ENCODE measurements around the gene H6PD.

Gene H6PD

DNA sequence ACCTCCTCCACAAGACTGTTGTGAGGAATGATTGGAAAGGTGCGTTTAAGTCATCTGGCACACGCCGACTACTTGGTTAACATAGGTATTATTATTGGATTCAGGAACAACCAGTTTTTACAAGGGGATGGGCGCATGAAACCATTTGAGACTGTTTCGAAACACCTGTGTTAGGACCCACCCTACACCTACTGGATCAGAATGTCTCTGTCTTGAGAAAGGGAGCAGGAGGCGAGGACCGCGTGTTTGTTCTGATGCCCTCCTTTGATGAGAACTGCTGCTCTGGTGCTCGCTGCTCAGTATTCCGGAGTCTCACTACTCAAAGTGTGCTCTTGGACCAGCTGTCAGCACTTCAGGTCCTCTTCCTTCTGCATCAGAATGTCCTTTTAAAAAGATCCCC, 7.3 kb downstream of the H6PD start (continued):
- TF ChIP-seq PRDM2 (tag by site-specific recombination; IDR thresholded peaks at IDR 0.05; ENCODE audit: borderline replicate concordance) (no peak), ZNF169 (tag by site-specific recombination; IDR thresholded peaks at IDR 0.05) (no peak), ZNF530 (tag by site-specific recombination; IDR thresholded peaks at IDR 0.05; ENCODE audit: low read depth) (no peak), ZNF292 (tag by site-specific recombination; IDR thresholded peaks at IDR 0.05; ENCODE audit: borderline replicate concordance, low read depth) (no peak), PATZ1 (tag by site-specific recombination; IDR thresholded peaks at IDR 0.05) (no peak), ZSCAN23 (tag by site-specific recombination; IDR thresholded peaks at IDR 0.05) (no peak)

DNA sequence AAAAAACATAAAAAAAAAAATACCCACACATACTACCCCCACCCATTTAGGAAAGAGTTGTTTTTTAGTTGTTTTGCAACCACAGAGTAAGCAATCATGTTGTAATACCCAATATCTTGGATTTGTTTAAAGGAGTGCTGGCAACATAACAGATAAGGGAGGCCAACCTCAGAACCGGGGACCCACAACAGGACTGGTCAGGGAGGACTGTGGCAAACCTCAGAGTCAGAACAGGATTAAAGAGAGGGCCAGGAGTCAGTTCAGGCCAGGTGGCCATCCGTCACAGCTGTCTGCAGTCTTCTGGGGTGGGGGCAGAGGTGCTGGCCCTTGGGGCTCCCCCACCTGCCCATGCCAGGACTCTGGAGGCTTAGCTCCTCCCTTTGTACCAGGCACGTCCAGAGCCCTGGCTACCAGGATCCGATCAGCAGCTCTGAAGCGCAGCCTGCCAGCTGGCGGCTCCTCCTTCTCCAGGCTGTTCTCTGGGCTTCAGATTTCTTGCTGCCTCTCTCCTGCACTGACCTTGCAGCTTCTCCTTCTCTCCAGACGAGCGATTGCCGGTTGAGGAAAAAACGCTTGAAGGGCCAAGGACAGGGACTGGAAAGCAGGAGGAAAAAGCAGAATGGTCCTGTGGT, 7.9 kb downstream of the H6PD start:
- H3K27ac ChIP-seq (ENCODE audit: extremely low read depth, low read depth, low read length) = no peak overlapping the region
- TF ChIP-seq ZXDB (tag by site-specific recombination; IDR thresholded peaks at IDR 0.05) = no peak
- no peak for TF ChIP-seq GLIS2 (tag by site-specific recombination; IDR thresholded peaks at IDR 0.05)
- TF ChIP-seq ZNF830 (tag by site-specific recombination; IDR thresholded peaks at IDR 0.05; ENCODE audit: low read depth) = no peak
- TF ChIP-seq ZNF302 (tag by site-specific recombination; IDR thresholded peaks at IDR 0.05; ENCODE audit: low read depth) = no peak
- H3K36me3 ChIP-seq (ENCODE audit: control insufficient read depth in 2 of 2, insufficient read depth in 1 of 2, low read length in 2 of 2) = peaks cover 0 to 33% of the 10 kb centered on the region in 2 experiments; a peak in 1 of 3 replicates
- POLR2A ChIA-PET = no interaction called here
- H3K4me1 ChIP-seq (ENCODE audit: control insufficient read depth, insufficient read depth, low read length) = no peaks in the 10 kb centered on the region
- CTCF ChIA-PET = interaction anchor here (1.4 kb wide), 1 partner anchor 132 kb away, joined by 5 read pairs; no protein-coding TSS in a partner anchor
- H3K4me3 ChIP-seq (ENCODE audit: low read depth, low read length) = no peak overlapping the region
- no peaks in the 10 kb centered on the region for H3K9me3 ChIP-seq (ENCODE audit: control insufficient read depth, insufficient read depth, low read depth, low read length)

DNA sequence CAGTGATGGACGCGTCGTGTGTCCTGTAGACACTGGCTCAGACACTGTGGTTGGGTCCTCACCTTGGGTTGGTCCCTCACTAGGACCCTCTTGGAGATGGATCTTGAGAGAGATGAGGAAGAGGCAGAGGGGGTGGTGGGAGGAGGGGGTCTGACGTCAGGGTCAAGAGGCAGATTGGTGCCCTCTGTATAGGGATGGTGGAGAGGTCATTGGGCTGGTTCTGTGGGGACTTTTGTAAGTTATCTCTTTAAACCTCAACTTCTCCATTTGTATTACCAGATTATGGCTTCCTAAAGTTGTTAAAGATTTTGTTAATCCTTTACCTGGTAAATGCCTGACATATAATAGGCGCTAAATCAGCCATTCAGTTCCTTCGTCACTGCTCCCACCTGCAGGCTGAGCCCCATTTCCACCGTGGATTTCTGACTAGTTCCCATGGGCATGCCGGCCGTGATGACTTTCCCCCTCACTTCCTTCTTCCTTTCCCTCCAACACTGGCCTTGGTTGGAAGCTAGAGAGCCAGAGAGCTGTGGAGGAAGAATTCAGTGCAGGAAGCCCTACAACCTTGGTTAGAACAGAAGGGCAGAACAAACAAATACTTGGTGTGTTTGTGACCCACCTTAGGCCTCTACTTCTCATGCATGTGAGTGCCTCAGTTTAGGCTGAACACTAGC, 8.6 kb downstream of the H6PD start:
- Histone ChIP-seq H3K9me3 (ENCODE audit: control insufficient read depth, insufficient read depth, low read depth, low read length) (no peaks in the 10 kb centered on the region), H3K4me3 (ENCODE audit: low read depth, low read length) (no peak overlapping the region), H3K27ac (ENCODE audit: extremely low read depth, low read depth, low read length) (no peak overlapping the region), H3K36me3 (ENCODE audit: control insufficient read depth in 2 of 2, insufficient read depth in 1 of 2, low read length in 2 of 2) (peaks cover 0 to 38% of the 10 kb centered on the region in 2 experiments; a peak in 1 of 3 replicates), H3K4me1 (ENCODE audit: control insufficient read depth, insufficient read depth, low read length) (no peaks in the 10 kb centered on the region)
- ChIA-PET POLR2A (no interaction called here), CTCF (interaction anchor here (1.4 to 3.1 kb wide), 2 partner anchors 8 to 132 kb away, joined by 5 to 14 read pairs; partner anchors contain the start of gene H6PD)
- TF ChIP-seq GLIS2 (tag by site-specific recombination; IDR thresholded peaks at IDR 0.05) (no peak), ZNF112 (tag by site-specific recombination; IDR thresholded peaks at IDR 0.05) (no peak), ZNF623 (tag by site-specific recombination; IDR thresholded peaks at IDR 0.05) (no peak), ZNF473 (tag by site-specific recombination; IDR thresholded peaks at IDR 0.05) (no peak), PATZ1 (tag by site-specific recombination; IDR thresholded peaks at IDR 0.05) (no peak), ZNF423 (tag by site-specific recombination; IDR thresholded peaks at IDR 0.05) (no peak), ZNF37A (tag by site-specific recombination; IDR thresholded peaks at IDR 0.05) (no peak), ZNF292 (tag by site-specific recombination; IDR thresholded peaks at IDR 0.05; ENCODE audit: borderline replicate concordance, low read depth) (no peak), KLF9 (tag by site-specific recombination; IDR thresholded peaks at IDR 0.05; ENCODE audit: low read depth) (no peak), ZNF830 (tag by site-specific recombination; IDR thresholded peaks at IDR 0.05; ENCODE audit: low read depth) (no peak), BCL11A (tag by site-specific recombination; IDR thresholded peaks at IDR 0.05; ENCODE audit: low read depth) (no peak)
- TF ChIP-seq, protein P1, sequence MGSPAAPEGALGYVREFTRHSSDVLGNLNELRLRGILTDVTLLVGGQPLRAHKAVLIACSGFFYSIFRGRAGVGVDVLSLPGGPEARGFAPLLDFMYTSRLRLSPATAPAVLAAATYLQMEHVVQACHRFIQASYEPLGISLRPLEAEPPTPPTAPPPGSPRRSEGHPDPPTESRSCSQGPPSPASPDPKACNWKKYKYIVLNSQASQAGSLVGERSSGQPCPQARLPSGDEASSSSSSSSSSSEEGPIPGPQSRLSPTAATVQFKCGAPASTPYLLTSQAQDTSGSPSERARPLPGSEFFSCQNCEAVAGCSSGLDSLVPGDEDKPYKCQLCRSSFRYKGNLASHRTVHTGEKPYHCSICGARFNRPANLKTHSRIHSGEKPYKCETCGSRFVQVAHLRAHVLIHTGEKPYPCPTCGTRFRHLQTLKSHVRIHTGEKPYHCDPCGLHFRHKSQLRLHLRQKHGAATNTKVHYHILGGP (tag by site-specific recombination; IDR thresholded peaks at IDR 0.05) = no peak
